Mesendoderm (in vitro differentiated cells): Measurements from ENCODE around the gene FAIM2.

Experiments
- DNase-seq: peaks from one replicate; pipeline ENCODE4 v3.0.0; 2013
- H2AK5ac ChIP-seq: 2 replicates; pipeline ENCODE4 v1.6.1; 2013; ENCODE audit warnings: low read length, inconsistent platforms
- H2BK120ac ChIP-seq: 2 replicates; pipeline ENCODE4 v1.6.1; 2013; ENCODE audit warnings: low read depth, mild to moderate bottlenecking, low read length, moderate library complexity, mixed read lengths
- H2BK15ac ChIP-seq: replicated peaks from 2 replicates; pipeline ENCODE4 v1.6.1; 2013; ENCODE audit warnings: low read depth, mild to moderate bottlenecking, moderate library complexity
- H2BK5ac ChIP-seq: 2 replicates; pipeline ENCODE4 v1.6.1; 2013; ENCODE audit warnings: low read length, inconsistent platforms
- H3K18ac ChIP-seq: 2 replicates; pipeline ENCODE4 v1.6.1; 2013; ENCODE audit warnings: mild to moderate bottlenecking, low read length, mixed read lengths
- H3K23ac ChIP-seq: one replicate; pipeline ENCODE4 v1.6.1; 2013; ENCODE audit warnings: low read length
- H3K27ac ChIP-seq: 2 replicates; pipeline ENCODE4 v1.5.1; 2013; ENCODE audit warnings: low read depth, mild to moderate bottlenecking, inconsistent platforms, low read length, moderate library complexity
- H3K27me3 ChIP-seq: 2 replicates; pipeline ENCODE4 v1.6.1; 2013; ENCODE audit warnings: low read length, control low read depth, mild to moderate bottlenecking, inconsistent platforms; ENCODE audit not compliant: insufficient read depth, poor library complexity
- H3K36me3 ChIP-seq: 2 replicates; pipeline ENCODE4 v1.6.1; 2013; ENCODE audit warnings: low read length, inconsistent platforms; ENCODE audit not compliant: control insufficient read depth, insufficient read depth
- H3K4ac ChIP-seq: one replicate; pipeline ENCODE4 v1.6.1; 2013; ENCODE audit warnings: low read depth, mild to moderate bottlenecking, low read length, moderate library complexity
- H3K4me1 ChIP-seq: 2 replicates; pipeline ENCODE4 v1.6.1; 2013; ENCODE audit warnings: low read depth, low read length, inconsistent platforms; ENCODE audit not compliant: control insufficient read depth
- H3K4me2 ChIP-seq: 2 replicates; pipeline ENCODE4 v1.6.1; 2013; ENCODE audit warnings: low read length
- H3K4me3 ChIP-seq: 2 replicates; pipeline ENCODE4 v1.5.1; 2013; ENCODE audit warnings: mild to moderate bottlenecking, low read length
- H3K56ac ChIP-seq: one replicate; pipeline ENCODE4 v1.6.1; 2013; ENCODE audit warnings: low read length
- H3K79me1 ChIP-seq: 2 replicates; pipeline ENCODE4 v1.6.1; 2013; ENCODE audit warnings: low read length, inconsistent platforms
- H3K79me2 ChIP-seq: 2 replicates; pipeline ENCODE4 v1.6.1; 2013; ENCODE audit warnings: mild to moderate bottlenecking, low read length; ENCODE audit not compliant: control insufficient read depth, insufficient read depth
- H3K9ac ChIP-seq: 2 replicates; pipeline ENCODE4 v1.6.1; 2013; ENCODE audit warnings: low read length, inconsistent platforms
- H4K5ac ChIP-seq: one replicate; pipeline ENCODE4 v1.6.1; 2013; ENCODE audit warnings: low read length
- H4K8ac ChIP-seq: one replicate; pipeline ENCODE4 v1.6.1; 2013; ENCODE audit warnings: low read depth, mild to moderate bottlenecking, control low read depth, low read length, moderate library complexity
- WGBS: extraction: QIAGEN DNeasy Blood & Tissue Kit; methylation state at CpG from one replicate; pipeline ENCODE4 v1.1.7; 2013; ENCODE audit warnings: low lambda C conversion rate, missing lambda C conversion rate; ENCODE audit not compliant: insufficient coverage; ENCODE audit errors: extremely low coverage; 5-methylcytosine and 5-hydroxymethylcytosine counted together

FAIM2 gene

GRCh38 chr12:49907352-49907751 lies 3.7 kb upstream of the FAIM2 start:
- Histone ChIP-seq H3K27ac (no peak overlapping the region), H3K79me1 (no peaks in the 10 kb centered on the region), H3K4ac (no peak overlapping the region), H3K79me2 (no peaks in the 10 kb centered on the region), H2BK15ac (no peak overlapping the region), H3K4me3 (no peak overlapping the region), H3K4me2 (no peak overlapping the region), H2BK5ac (no peak overlapping the region), H2BK120ac (no peak overlapping the region), H3K4me1 (peaks cover 8% of the 10 kb centered on the region), H4K5ac (no peak overlapping the region), H3K9ac (no peak overlapping the region), H4K8ac (no peak overlapping the region), H3K36me3 (no peaks in the 10 kb centered on the region), H3K27me3 (peaks cover 3% of the 10 kb centered on the region), H3K23ac (no peak overlapping the region), H3K56ac (no peak overlapping the region), H3K18ac (no peak overlapping the region), H2AK5ac (no peak overlapping the region)
- no CpG with 5 or more reads among the region's 1 CpG for WGBS
- DNase-seq, result no peak

- Histone ChIP-seq H3K9ac (no peak overlapping the region), H3K4me3 (no peak overlapping the region), H3K4ac (no peak overlapping the region), H2BK120ac (no peak overlapping the region), H4K5ac (no peak overlapping the region), H3K4me2 (no peak overlapping the region), H3K79me2 (no peaks in the 10 kb centered on the region), H2BK5ac (no peak overlapping the region), H3K23ac (no peak overlapping the region), H2AK5ac (no peak overlapping the region), H3K27me3 (peaks cover 3% of the 10 kb centered on the region), H4K8ac (no peak overlapping the region), H3K4me1 (peaks cover 8% of the 10 kb centered on the region), H3K36me3 (no peaks in the 10 kb centered on the region), H2BK15ac (no peak overlapping the region), H3K79me1 (no peaks in the 10 kb centered on the region), H3K56ac (no peak overlapping the region), H3K27ac (no peak overlapping the region), H3K18ac (no peak overlapping the region)
- WGBS, result no CpG with 5 or more reads among the region's 7 CpGs
- no peak for DNase-seq
Observed at GRCh38 chr12:49905718-49906314, 2.1 kb upstream of the FAIM2 start.

GRCh38 chr12:49904601-49905000 lies 901 bp upstream of the FAIM2 start:
- H3K36me3 ChIP-seq, result no peaks in the 10 kb centered on the region
- H2AK5ac ChIP-seq, result no peak overlapping the region
- no peak overlapping the region for H4K8ac ChIP-seq
- no peaks in the 10 kb centered on the region for H3K79me1 ChIP-seq
- H2BK5ac ChIP-seq, result no peak overlapping the region
- H3K4me3 ChIP-seq, result no peak overlapping the region
- WGBS, result no CpG with 5 or more reads among the region's 11 CpGs
- H3K4me1 ChIP-seq, result peaks cover 3% of the 10 kb centered on the region
- H3K27me3 ChIP-seq, result peaks cover 3% of the 10 kb centered on the region
- no peak overlapping the region for H3K27ac ChIP-seq
- H3K56ac ChIP-seq, result no peak overlapping the region
- no peak overlapping the region for H3K9ac ChIP-seq
- no peak overlapping the region for H3K4ac ChIP-seq
- H2BK120ac ChIP-seq, result no peak overlapping the region
- no peak overlapping the region for H2BK15ac ChIP-seq
- no peak overlapping the region for H4K5ac ChIP-seq
- no peak overlapping the region for H3K23ac ChIP-seq
- no peak for DNase-seq
- H3K79me2 ChIP-seq, result no peaks in the 10 kb centered on the region
- no peak overlapping the region for H3K18ac ChIP-seq
- H3K4me2 ChIP-seq, result no peak overlapping the region

- Histone ChIP-seq H2BK5ac (no peak overlapping the region), H3K4me1 (no peaks in the 10 kb centered on the region), H3K27ac (no peak overlapping the region), H3K4me3 (no peak overlapping the region), H3K27me3 (peaks cover 3% of the 10 kb centered on the region), H2BK15ac (no peak overlapping the region), H3K9ac (no peak overlapping the region), H4K8ac (no peak overlapping the region), H3K23ac (no peak overlapping the region), H3K18ac (no peak overlapping the region), H3K56ac (no peak overlapping the region), H2BK120ac (no peak overlapping the region), H3K4ac (no peak overlapping the region), H4K5ac (no peak overlapping the region), H2AK5ac (no peak overlapping the region), H3K4me2 (no peak overlapping the region), H3K79me1 (no peaks in the 10 kb centered on the region), H3K79me2 (no peaks in the 10 kb centered on the region), H3K36me3 (no peaks in the 10 kb centered on the region)
- DNase-seq, result no peak
- no CpG with 5 or more reads among the region's 12 CpGs for WGBS
Observed at GRCh38 chr12:49903351-49903699, 375 bp downstream of the FAIM2 start.

GRCh38 chr12:49902399-49903350 lies 1.0 kb downstream of the FAIM2 start:
- Histone ChIP-seq H3K23ac (no peak overlapping the region), H3K79me1 (no peaks in the 10 kb centered on the region), H3K56ac (no peak overlapping the region), H3K18ac (no peak overlapping the region), H3K79me2 (no peaks in the 10 kb centered on the region), H4K5ac (no peak overlapping the region), H3K9ac (no peak overlapping the region), H2AK5ac (no peak overlapping the region), H2BK15ac (no peak overlapping the region), H3K27ac (no peak overlapping the region), H4K8ac (no peak overlapping the region), H3K4me2 (no peak overlapping the region), H2BK5ac (no peak overlapping the region), H3K36me3 (no peaks in the 10 kb centered on the region), H3K4me3 (no peak overlapping the region), H3K4me1 (no peaks in the 10 kb centered on the region), H2BK120ac (no peak overlapping the region), H3K27me3 (peaks cover 3% of the 10 kb centered on the region), H3K4ac (no peak overlapping the region)
- no CpG with 5 or more reads among the region's 16 CpGs for WGBS
- peak; percentile 92 for DNase-seq
